Endothelial cell of umbilical vein (primary cell): ENCODE data around the gene ZKSCAN1. TPM values are rescaled to one million over a fixed set of nuclear protein-coding genes. Genes with fewer than 3 reads are reported as not detected.

Source experiments
- BruUV-seq: library from RNA; stranded (reverse); fragments of 400-500 nt; replicated peaks from 2 replicates; lab custom pipeline; 2021; lab: Mats Ljungman, UMichigan
- CTCF ChIA-PET: fragments of 300-600, 350-600 bp; sonication (Branson Sonifier 250); formaldehyde crosslinking; loops from one replicate; lab custom pipeline; 2021; ENCODE audit warnings: antibody characterized with exemption, inconsistent platforms; lab: Charles Lee
- POLR2A ChIA-PET: fragments of 300-600, 350-600 bp; sonication (Branson Sonifier 250); formaldehyde crosslinking; loops from one replicate; lab custom pipeline; 2021; ENCODE audit warnings: antibody characterized with exemption, inconsistent platforms; lab: Charles Lee
- DNase-seq: peaks from one replicate; pipeline ENCODE4 v3.0.0-alpha.2; 2011; ENCODE audit warnings: low read depth, low spot score
- FAIRE-seq: peaks from 2 replicates; lab custom pipeline; 2011; peaks lifted over from hg19 to GRCh38; lab: Jason Lieb, UNC
- H2AFZ ChIP-seq: 2 replicates; pipeline ENCODE4 v1.6.0; 2012; ENCODE audit warnings: low read depth, low read length, control low read depth, inconsistent platforms
- H3K27ac ChIP-seq: 2 replicates; pipeline ENCODE4 v1.5.1; 2011; ENCODE audit warnings: low read depth, mild to moderate bottlenecking, control low read depth, low read length, moderate library complexity; ENCODE audit not compliant: insufficient read depth
- H3K27me3 ChIP-seq, 2 experiments: 2 replicates each; pipeline versions ENCODE4 v1.6.0 to v1.6.1; 2011; ENCODE audit warnings: low read length in 2 of 2, mixed read lengths in 1 of 2; ENCODE audit not compliant: control insufficient read depth in 2 of 2, insufficient read depth in 2 of 2
- H3K36me3 ChIP-seq, 2 experiments: 2 replicates in 1 of 2; 3 replicates in 1 of 2; pipeline ENCODE4 v1.5.1; 2011; ENCODE audit warnings: low read length in 2 of 2, mild to moderate bottlenecking in 1 of 2, moderate library complexity in 1 of 2; ENCODE audit not compliant: control insufficient read depth in 2 of 2, insufficient read depth in 2 of 2; ENCODE audit errors: extremely low read depth in 1 of 2
- H3K4me1 ChIP-seq: 3 replicates; pipeline ENCODE4 v1.5.1; 2011; ENCODE audit warnings: mild to moderate bottlenecking, low read length; ENCODE audit not compliant: control insufficient read depth, insufficient read depth; ENCODE audit errors: extremely low read depth
- H3K4me2 ChIP-seq: 2 replicates; pipeline ENCODE4 v1.6.1; 2011; ENCODE audit warnings: low read length, control low read depth, mixed read lengths; ENCODE audit not compliant: insufficient read depth
- H3K4me3 ChIP-seq, 3 experiments: fragments of 200-600 bp in 1 of 3; sonication (generic), shearing (Covaris generic) in 1 of 3; replicated peaks in 1 of 3; 2 replicates each; pipeline ENCODE4 v1.5.1; 2011 to 2016; ENCODE audit warnings: control low read depth in 3 of 3, low read length in 3 of 3, mild to moderate bottlenecking in 2 of 3, inconsistent platforms in 1 of 3, low read depth in 1 of 3, moderate library complexity in 1 of 3; ENCODE audit not compliant: insufficient read depth in 1 of 3
- H3K79me2 ChIP-seq: 2 replicates; pipeline ENCODE4 v1.6.0; 2012; ENCODE audit warnings: low read length, inconsistent platforms; ENCODE audit not compliant: control insufficient read depth, insufficient read depth
- H3K9ac ChIP-seq: replicated peaks from 2 replicates; pipeline ENCODE3; 2011; ENCODE audit warnings: low read length, control low read depth; ENCODE audit not compliant: insufficient read depth; ENCODE audit errors: extremely low read depth
- H3K9me1 ChIP-seq: replicated peaks from 3 replicates; pipeline ENCODE4 v1.6.0; 2011; ENCODE audit warnings: mild to moderate bottlenecking, low read length; ENCODE audit not compliant: control insufficient read depth, insufficient read depth; ENCODE audit errors: extremely low read depth
- H3K9me3 ChIP-seq: replicated peaks from 2 replicates; pipeline ENCODE4 v1.5.1; 2012; ENCODE audit warnings: low read length, inconsistent platforms; ENCODE audit not compliant: control insufficient read depth, insufficient read depth
- H4K20me1 ChIP-seq: replicated peaks from 2 replicates; pipeline ENCODE3; 2011; ENCODE audit warnings: mild to moderate bottlenecking, low read length; ENCODE audit not compliant: control insufficient read depth, insufficient read depth; ENCODE audit errors: extremely low read depth
- EZH2 ChIP-seq: IDR thresholded peaks from 2 replicates; pipeline ENCODE4 v1.6.1; 2012; ENCODE audit warnings: borderline replicate concordance, low read depth, mild to moderate bottlenecking, moderate library complexity, low read length, inconsistent platforms; ENCODE audit not compliant: severe bottlenecking
- FOS ChIP-seq: IDR thresholded peaks from 2 replicates; pipeline ENCODE4 v1.6.1; 2011; ENCODE audit warnings: mild to moderate bottlenecking, low read length, moderate library complexity, borderline replicate concordance; ENCODE audit not compliant: insufficient read depth
- GATA2 ChIP-seq: IDR thresholded peaks from 2 replicates; pipeline ENCODE4 v1.7.0; 2011; ENCODE audit warnings: low read depth, mild to moderate bottlenecking, moderate library complexity, mixed read lengths, low read length; ENCODE audit not compliant: insufficient read length, insufficient read depth
- JUN ChIP-seq: IDR thresholded peaks from 2 replicates; pipeline ENCODE4 v1.6.1; 2011; ENCODE audit warnings: borderline replicate concordance, low read depth; ENCODE audit not compliant: insufficient read length, insufficient read depth
- MYC ChIP-seq: IDR thresholded peaks from one replicate; pipeline ENCODE4 v1.6.1; 2011; ENCODE audit warnings: mild to moderate bottlenecking, low read depth, low read length
- POLR2A ChIP-seq: IDR thresholded peaks from 2 replicates; pipeline ENCODE4 v1.6.1; 2012; ENCODE audit warnings: low read depth, mild to moderate bottlenecking, control low read depth, low read length
- POLR2AphosphoS5 ChIP-seq: IDR thresholded peaks from 2 replicates; pipeline ENCODE4 v1.6.1; 2012; ENCODE audit warnings: low read depth, mild to moderate bottlenecking, control low read depth, low read length, moderate library complexity; ENCODE audit not compliant: insufficient read depth
- dilution Hi-C: fragments of 300-500 bp; cut with MboI; formaldehyde crosslinking; loops from one replicate; pipeline ENCODE4 v1.15.0; 2019; ENCODE audit warnings: low sequenced_read_pairs; ENCODE audit not compliant: extremely low pct_ligation_motif_present
- intact Hi-C: fragments of 100-400 bp; cut with micrococcal nuclease; formaldehyde crosslinking; loops from one replicate; pipeline ENCODE4 v1.10.0; 2022
- polyA plus RNA-seq, 4 experiments: library from polyadenylated mRNA; depleted of rRNA in 3 of 4; stranded (reverse) in 3 of 4; unstranded in 1 of 4; fragments of >200 nt; gene quantifications; 2 replicates each; pipeline versions ENCODE4 v1.2.1 to v1.2.3, GENCODE V29; 2011 to 2012; ENCODE audit warnings: missing spikeins in 1 of 4
- total RNA-seq: library from RNA; stranded (reverse); gene quantifications from 2 replicates; pipeline ENCODE4 v1.2.3, GENCODE V29; 2021
- TF ChIP-seq, protein P1 (sequence below), 2 donors: IDR thresholded peaks; 1 replicate in 1 of 2; 2 replicates in 1 of 2; pipeline ENCODE4 v1.5.1; 2011; ENCODE audit warnings: low read length in 2 of 2, mild to moderate bottlenecking in 2 of 2, moderate library complexity in 2 of 2, control low read depth in 1 of 2, inconsistent platforms in 1 of 2, low read depth in 1 of 2; ENCODE audit not compliant: insufficient read depth in 1 of 2; ENCODE audit errors: extremely low read depth in 1 of 2
- TF ChIP-seq, protein P2 (sequence below): IDR thresholded peaks from 2 replicates; pipeline ENCODE4 v1.6.1; 2011; ENCODE audit not compliant: insufficient read depth, insufficient read length

ZKSCAN1 gene
- total and polyA plus RNA-seq, 2 donors (not counting 3 experiments of a cell fraction or from before 2014, with no cell fraction given) = 12.3 to 57.8 TPM

DNA sequence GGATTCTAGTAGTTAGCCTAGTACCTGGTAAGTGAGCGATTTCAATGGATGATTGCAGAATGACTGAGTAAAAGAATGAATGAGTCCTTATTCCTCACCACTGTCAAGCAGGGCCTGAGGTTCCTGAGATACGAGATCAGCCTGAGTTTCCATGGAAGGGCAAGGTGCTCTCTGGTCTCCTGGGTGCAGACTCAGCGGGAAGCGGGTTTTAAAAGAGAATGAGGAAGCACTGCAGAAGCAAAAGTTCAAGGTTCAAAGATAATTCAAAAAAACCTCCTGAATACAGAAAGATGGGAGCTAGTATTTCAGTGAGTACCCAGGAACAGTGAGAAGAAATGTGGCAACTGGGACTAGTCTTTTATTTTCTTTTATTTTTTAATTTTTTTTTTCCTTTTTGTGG, 61.8 kb downstream of the ZKSCAN1 start:
- H3K4me1 ChIP-seq = peaks cover 8% of the 10 kb centered on the region
- peaks cover 42% of the 10 kb centered on the region for H3K79me2 ChIP-seq
- H3K9ac ChIP-seq = no peak overlapping the region
- H3K27me3 ChIP-seq = no peaks in the 10 kb centered on the region
- H3K36me3 ChIP-seq = peaks cover 30 to 45% of the 10 kb centered on the region in 2 experiments
- no TSS peak for BruUV-seq
- no peak overlapping the region for H3K4me2 ChIP-seq
- TF ChIP-seq JUN (no peak), POLR2AphosphoS5 (no peak), POLR2A (no peak), FOS (no peak), EZH2 (no peak), GATA2 (no peak), MYC (no peak)
- TF ChIP-seq, protein P1, sequence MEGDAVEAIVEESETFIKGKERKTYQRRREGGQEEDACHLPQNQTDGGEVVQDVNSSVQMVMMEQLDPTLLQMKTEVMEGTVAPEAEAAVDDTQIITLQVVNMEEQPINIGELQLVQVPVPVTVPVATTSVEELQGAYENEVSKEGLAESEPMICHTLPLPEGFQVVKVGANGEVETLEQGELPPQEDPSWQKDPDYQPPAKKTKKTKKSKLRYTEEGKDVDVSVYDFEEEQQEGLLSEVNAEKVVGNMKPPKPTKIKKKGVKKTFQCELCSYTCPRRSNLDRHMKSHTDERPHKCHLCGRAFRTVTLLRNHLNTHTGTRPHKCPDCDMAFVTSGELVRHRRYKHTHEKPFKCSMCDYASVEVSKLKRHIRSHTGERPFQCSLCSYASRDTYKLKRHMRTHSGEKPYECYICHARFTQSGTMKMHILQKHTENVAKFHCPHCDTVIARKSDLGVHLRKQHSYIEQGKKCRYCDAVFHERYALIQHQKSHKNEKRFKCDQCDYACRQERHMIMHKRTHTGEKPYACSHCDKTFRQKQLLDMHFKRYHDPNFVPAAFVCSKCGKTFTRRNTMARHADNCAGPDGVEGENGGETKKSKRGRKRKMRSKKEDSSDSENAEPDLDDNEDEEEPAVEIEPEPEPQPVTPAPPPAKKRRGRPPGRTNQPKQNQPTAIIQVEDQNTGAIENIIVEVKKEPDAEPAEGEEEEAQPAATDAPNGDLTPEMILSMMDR (IDR thresholded peaks at IDR 0.05; ENCODE audit: extremely low read depth in 1 of 2, insufficient read depth in 1 of 2, low read depth in 1 of 2, low read length in 2 of 2) = no peak
- TF ChIP-seq, protein P2, sequence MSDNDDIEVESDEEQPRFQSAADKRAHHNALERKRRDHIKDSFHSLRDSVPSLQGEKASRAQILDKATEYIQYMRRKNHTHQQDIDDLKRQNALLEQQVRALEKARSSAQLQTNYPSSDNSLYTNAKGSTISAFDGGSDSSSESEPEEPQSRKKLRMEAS = no peak
- intact Hi-C loops = no loop called here
- H2AFZ ChIP-seq = no peak overlapping the region
- no peak overlapping the region for H3K4me3 ChIP-seq
- dilution Hi-C loops = no loop called here
- no peak overlapping the region for H3K27ac ChIP-seq
- H4K20me1 ChIP-seq = no peaks in the 10 kb centered on the region
- no peak for FAIRE-seq
- CTCF ChIA-PET = no interaction called here
- DNase-seq = no peak
- peaks cover 6% of the 10 kb centered on the region for H3K9me3 ChIP-seq
- H3K9me1 ChIP-seq = no peaks in the 10 kb centered on the region
- POLR2A ChIA-PET = no interaction called here
